ENCODE results near the gene GJA1.
A peak's percentile ranks its signal among the peaks of the same experiment; 100 is the strongest.
"Not testable (repeated sequence)": the region's sequence is repeated elsewhere in the genome, so short reads cannot be mapped to it uniquely, and the experiment has no call there.

The GJA1 gene

GRCh38 chr6:121448528-121448927 lies 13.1 kb downstream of the GJA1 start:
- ATAC-seq, H3K27ac Mint-ChIP-seq, H3K9me3 Mint-ChIP-seq, H3K4me3 Mint-ChIP-seq, DNase-seq, H3K4me1 Mint-ChIP-seq: not testable (repeated sequence)
- H3K27me3 Mint-ChIP-seq = peaks cover 30% of the 10 kb centered on the region

GRCh38 chr6:121449331-121449730 lies 13.9 kb downstream of the GJA1 start:
- Mint-ChIP-seq H3K9me3 (no peaks in the 10 kb centered on the region), H3K27ac (no peak overlapping the region), H3K4me1 (no peaks in the 10 kb centered on the region), H3K4me3 (no peak overlapping the region), H3K27me3 (peaks cover 24% of the 10 kb centered on the region)
- no peak for DNase-seq
- ATAC-seq = no peak

- no peak for DNase-seq
- Mint-ChIP-seq H3K4me3 (no peak overlapping the region), H3K27ac (no peak overlapping the region), H3K4me1 (no peaks in the 10 kb centered on the region), H3K9me3 (no peaks in the 10 kb centered on the region), H3K27me3 (peaks cover 15% of the 10 kb centered on the region)
- no peak for ATAC-seq
These were observed 14.8 kb downstream of the GJA1 start for GRCh38 chr6:121450242-121450641.

- Mint-ChIP-seq H3K4me1 (no peaks in the 10 kb centered on the region), H3K27ac (no peak overlapping the region), H3K27me3 (peaks cover 8% of the 10 kb centered on the region), H3K9me3 (no peaks in the 10 kb centered on the region), H3K4me3 (no peak overlapping the region)
- ATAC-seq = no peak
- no peak for DNase-seq
These were observed 15.8 kb downstream of the GJA1 start for GRCh38 chr6:121451250-121451649.

DNA sequence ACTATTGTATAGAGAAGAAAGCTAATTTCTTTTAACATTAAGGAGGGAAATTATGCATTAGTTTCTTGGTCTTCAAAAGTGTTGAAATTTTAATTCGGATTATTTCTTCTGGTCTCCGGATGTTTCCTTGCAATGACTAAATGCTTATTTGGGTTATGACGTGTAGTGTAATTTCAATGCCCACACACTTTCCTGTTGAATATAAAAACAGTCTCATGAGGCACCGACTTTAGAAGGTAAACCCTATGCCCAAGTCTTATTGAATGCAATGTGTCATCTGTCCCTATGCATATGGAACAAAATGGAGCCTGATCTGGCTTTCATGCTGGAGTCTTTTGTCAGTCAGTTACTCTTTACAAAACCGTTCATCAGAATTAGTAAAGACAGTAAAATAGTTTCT lies 17.7 kb downstream of the GJA1 start:
- H3K9me3 Mint-ChIP-seq = no peaks in the 10 kb centered on the region
- no peak for ATAC-seq
- H3K4me1 Mint-ChIP-seq = no peaks in the 10 kb centered on the region
- no peak overlapping the region for H3K27ac Mint-ChIP-seq
- no peak for DNase-seq
- no peak overlapping the region for H3K4me3 Mint-ChIP-seq
- no peaks in the 10 kb centered on the region for H3K27me3 Mint-ChIP-seq

- ATAC-seq (no peak), DNase-seq (no peak)
- Mint-ChIP-seq H3K9me3 (no peaks in the 10 kb centered on the region), H3K27me3 (no peaks in the 10 kb centered on the region), H3K4me3 (no peak overlapping the region), H3K27ac (no peak overlapping the region), H3K4me1 (no peaks in the 10 kb centered on the region)
These were observed 24.7 kb downstream of the GJA1 start for GRCh38 chr6:121460170-121460569.

DNA sequence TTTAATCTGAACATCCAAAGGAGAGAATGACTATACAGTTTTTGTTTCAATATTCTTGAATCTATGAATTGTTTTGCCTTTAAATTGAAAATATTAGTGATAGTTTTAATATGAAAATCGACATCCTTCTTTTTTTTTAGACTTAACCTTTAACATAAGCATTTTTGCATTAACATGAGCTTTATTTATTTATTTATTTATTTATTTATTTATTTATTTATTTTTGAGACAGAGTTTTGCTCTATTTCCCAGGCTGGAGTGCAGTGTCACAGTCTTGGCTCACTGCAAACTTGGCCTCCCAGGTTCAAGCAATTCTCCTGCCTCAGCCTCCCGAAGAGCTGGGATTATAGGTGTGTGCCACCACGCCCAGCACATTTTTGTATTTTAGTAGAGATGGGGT lies 27.6 kb downstream of the GJA1 start:
- Mint-ChIP-seq H3K27ac (no peak overlapping the region), H3K27me3 (no peaks in the 10 kb centered on the region), H3K4me3 (no peak overlapping the region), H3K4me1 (no peaks in the 10 kb centered on the region), H3K9me3 (no peaks in the 10 kb centered on the region)
- ATAC-seq (no peak), DNase-seq (no peak)

GRCh38 chr6:121465101-121465500 lies 29.7 kb downstream of the GJA1 start:
- H3K9me3 Mint-ChIP-seq = no peaks in the 10 kb centered on the region
- H3K4me1 Mint-ChIP-seq = no peaks in the 10 kb centered on the region
- no peaks in the 10 kb centered on the region for H3K27me3 Mint-ChIP-seq
- ATAC-seq (no peak), DNase-seq (no peak)
- no peak overlapping the region for H3K4me3 Mint-ChIP-seq
- H3K27ac Mint-ChIP-seq = no peak overlapping the region

DNA sequence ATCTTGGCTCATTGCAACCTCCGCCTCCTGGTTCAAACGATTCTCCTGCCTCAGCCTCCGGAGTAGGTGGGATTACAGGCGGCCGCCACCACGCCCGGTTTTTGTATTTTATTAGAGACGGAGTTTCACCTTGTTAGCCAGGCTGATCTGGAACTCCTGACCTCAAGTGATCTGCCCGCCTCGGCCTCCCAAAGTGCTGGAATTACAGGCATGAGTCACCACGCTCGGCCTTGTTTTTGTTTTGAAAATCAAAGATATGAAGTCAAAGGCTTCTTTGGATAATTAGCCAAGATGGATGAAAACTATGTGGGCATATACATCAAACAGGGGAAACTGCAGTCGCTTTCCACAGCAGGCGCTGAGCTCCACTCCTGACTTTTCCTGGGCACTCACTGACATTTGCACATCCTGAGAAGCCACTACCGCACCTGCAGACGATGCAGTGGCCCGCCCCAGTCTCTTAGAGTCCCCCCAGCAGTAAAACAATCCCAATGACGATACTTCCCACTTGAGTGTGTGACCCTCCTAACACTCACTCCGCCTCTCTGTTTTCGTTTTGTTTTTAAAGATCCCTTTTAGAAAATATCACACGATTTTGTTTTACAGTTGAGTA lies 44.1 kb downstream of the GJA1 start:
- no peak for ATAC-seq
- Mint-ChIP-seq H3K4me1 (no peaks in the 10 kb centered on the region), H3K27me3 (no peaks in the 10 kb centered on the region), H3K9me3 (no peaks in the 10 kb centered on the region), H3K27ac (no peak overlapping the region), H3K4me3 (no peak overlapping the region)
- DNase-seq = no peak

GRCh38 chr6:121480099-121480713 lies 44.8 kb downstream of the GJA1 start:
- Mint-ChIP-seq H3K4me1 (no peaks in the 10 kb centered on the region), H3K9me3 (no peaks in the 10 kb centered on the region), H3K4me3 (no peak overlapping the region), H3K27me3 (no peaks in the 10 kb centered on the region), H3K27ac (peak overlapping the region in 1 of 2 donors; percentile 52)
- DNase-seq = no peak
- ATAC-seq = no peak

GRCh38 chr6:121482004-121482693 lies 46.7 kb downstream of the GJA1 start:
- H3K4me3 Mint-ChIP-seq = no peak overlapping the region
- no peaks in the 10 kb centered on the region for H3K4me1 Mint-ChIP-seq
- ATAC-seq (no peak), DNase-seq (no peak)
- H3K27me3 Mint-ChIP-seq = no peaks in the 10 kb centered on the region
- H3K9me3 Mint-ChIP-seq = no peaks in the 10 kb centered on the region
- no peak overlapping the region for H3K27ac Mint-ChIP-seq

DNA sequence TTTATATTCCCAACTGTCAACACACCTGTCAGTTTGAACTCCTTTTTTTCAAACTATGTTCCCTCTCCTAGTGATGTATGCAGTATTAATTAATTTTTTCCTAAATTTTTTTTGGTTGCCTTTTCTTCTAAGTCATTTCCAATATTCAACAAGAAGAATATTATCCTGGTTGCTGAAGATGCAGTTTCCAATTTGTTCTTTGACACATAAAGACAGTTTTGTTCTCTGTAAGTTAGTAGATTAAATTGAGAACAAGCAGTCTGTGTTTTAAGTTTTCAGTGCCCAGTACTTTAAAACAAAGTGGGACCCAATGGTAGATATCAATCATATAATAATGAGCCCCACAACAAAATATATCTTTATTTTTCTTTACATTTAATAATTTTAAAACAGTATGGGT lies 47.3 kb downstream of the GJA1 start:
- H3K4me3 Mint-ChIP-seq = no peak overlapping the region
- ATAC-seq (no peak), DNase-seq (no peak)
- H3K9me3 Mint-ChIP-seq = no peaks in the 10 kb centered on the region
- no peaks in the 10 kb centered on the region for H3K4me1 Mint-ChIP-seq
- no peak overlapping the region for H3K27ac Mint-ChIP-seq
- no peaks in the 10 kb centered on the region for H3K27me3 Mint-ChIP-seq

- Mint-ChIP-seq H3K27me3 (no peaks in the 10 kb centered on the region), H3K4me1 (no peaks in the 10 kb centered on the region), H3K9me3 (no peaks in the 10 kb centered on the region), H3K4me3 (no peak overlapping the region), H3K27ac (no peak overlapping the region)
- ATAC-seq (no peak), DNase-seq (no peak)
These were observed 49.9 kb downstream of the GJA1 start for GRCh38 chr6:121485359-121485811.

DNA sequence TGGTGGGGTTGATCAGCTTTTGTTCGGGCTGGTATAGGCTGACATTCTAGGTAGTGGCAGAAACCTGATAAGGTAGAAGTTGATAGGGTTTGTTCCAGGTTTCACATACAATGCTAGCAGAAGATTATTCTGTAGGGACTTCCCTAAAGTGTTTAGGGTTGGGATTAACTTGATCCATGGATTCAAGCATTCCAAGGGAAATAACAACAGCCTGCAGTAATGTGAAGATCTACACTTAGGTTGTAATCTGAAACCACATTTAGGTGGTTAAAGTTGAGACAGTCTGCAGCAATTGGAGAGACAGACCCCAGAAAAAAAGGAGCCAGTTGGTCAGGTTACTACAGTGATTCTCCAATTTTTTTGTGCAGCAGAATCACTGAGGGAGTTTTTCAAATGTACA lies 56.1 kb downstream of the GJA1 start:
- Mint-ChIP-seq H3K4me1 (no peaks in the 10 kb centered on the region), H3K27me3 (no peaks in the 10 kb centered on the region), H3K27ac (no peak overlapping the region), H3K9me3 (no peaks in the 10 kb centered on the region), H3K4me3 (no peak overlapping the region)
- ATAC-seq (no peak), DNase-seq (no peak)

DNA sequence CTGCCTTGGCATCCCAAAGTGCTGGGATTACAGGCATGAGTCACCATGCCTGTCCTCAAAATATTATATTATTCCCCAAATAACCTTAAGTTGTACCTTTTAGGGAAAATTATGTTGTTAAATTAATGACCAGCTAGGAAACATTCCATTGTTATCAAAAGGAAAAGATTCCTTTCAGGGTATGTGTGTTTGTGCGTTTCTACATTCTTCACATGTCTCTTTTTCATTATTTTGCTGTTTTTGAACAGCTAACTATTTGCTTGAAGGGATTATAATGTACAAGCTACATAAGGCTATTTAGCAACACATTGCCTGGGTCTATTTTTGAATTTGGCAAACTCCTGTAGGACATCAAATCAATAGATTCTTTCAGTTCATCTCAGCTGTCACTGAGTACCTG lies 57.1 kb downstream of the GJA1 start:
- H3K27me3 Mint-ChIP-seq = no peaks in the 10 kb centered on the region
- no peaks in the 10 kb centered on the region for H3K9me3 Mint-ChIP-seq
- no peak overlapping the region for H3K4me3 Mint-ChIP-seq
- no peak for DNase-seq
- H3K4me1 Mint-ChIP-seq = no peaks in the 10 kb centered on the region
- H3K27ac Mint-ChIP-seq = no peak overlapping the region
- ATAC-seq = no peak

DNA sequence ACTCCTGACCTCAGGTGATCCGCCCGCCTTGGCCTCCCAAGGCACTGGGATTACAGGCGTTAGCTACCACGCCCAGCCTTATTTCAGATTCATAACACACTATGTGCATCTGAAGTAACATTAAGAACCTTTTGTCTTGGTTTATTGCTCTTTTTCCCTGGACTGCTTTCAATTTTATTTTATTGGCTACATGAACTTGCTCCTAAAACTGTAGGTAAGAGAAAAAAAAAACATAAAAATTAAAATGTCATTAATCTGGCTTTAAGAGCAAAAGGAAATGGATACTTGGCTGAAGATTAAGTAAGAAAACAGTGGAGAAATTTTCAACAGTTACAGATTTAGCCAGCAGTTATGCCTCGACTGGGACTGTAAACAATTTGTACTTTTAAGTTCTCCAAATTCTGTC lies 62.5 kb downstream of the GJA1 start:
- Mint-ChIP-seq H3K9me3 (no peaks in the 10 kb centered on the region), H3K27me3 (no peaks in the 10 kb centered on the region), H3K27ac (no peak overlapping the region), H3K4me3 (no peak overlapping the region), H3K4me1 (no peaks in the 10 kb centered on the region)
- DNase-seq (no peak), ATAC-seq (no peak)

All from stimulated activated naive CD8-positive, alpha-beta T cell treated with anti-CD3 and anti-CD28 coated beads, Interleukin-15, amount 100 ng/mL, for 72 hours (primary cell).